Glutamatergic neuron (in vitro differentiated cells): ENCODE data around the gene MYPN. TPM values are rescaled to one million over a fixed set of nuclear protein-coding genes. Genes with fewer than 3 reads are reported as not detected.

Experiments used
- DNase-seq: peaks from one replicate; pipeline ENCODE4 v3.0.0; 2022
- H3K27ac Mint-ChIP-seq: one replicate; pipeline ENCODE4 v1.8.0; 2020; ENCODE audit warnings: mild to moderate bottlenecking, mixed read lengths, inconsistent platforms; ENCODE audit not compliant: unreplicated experiment
- H3K27me3 Mint-ChIP-seq: one replicate; pipeline ENCODE4 v1.8.0; 2020; ENCODE audit warnings: mild to moderate bottlenecking, moderate library complexity, mixed read lengths, inconsistent platforms; ENCODE audit not compliant: unreplicated experiment
- H3K36me3 Mint-ChIP-seq: one replicate; pipeline ENCODE4 v1.8.0; 2020; ENCODE audit warnings: mild to moderate bottlenecking, mixed read lengths, inconsistent platforms; ENCODE audit not compliant: unreplicated experiment
- H3K4me1 Mint-ChIP-seq: one replicate; pipeline ENCODE4 v1.8.0; 2020; ENCODE audit warnings: mild to moderate bottlenecking, low read depth, mixed read lengths, inconsistent platforms; ENCODE audit not compliant: unreplicated experiment
- H3K4me3 Mint-ChIP-seq: one replicate; pipeline ENCODE4 v1.8.0; 2020; ENCODE audit warnings: mild to moderate bottlenecking, mixed read lengths, inconsistent platforms; ENCODE audit not compliant: unreplicated experiment
- H3K9me3 Mint-ChIP-seq: one replicate; pipeline ENCODE4 v1.8.0; 2020; ENCODE audit warnings: mild to moderate bottlenecking, moderate library complexity, mixed read lengths, inconsistent platforms; ENCODE audit not compliant: unreplicated experiment
- total RNA-seq: library from RNA; stranded (reverse); fragmentation: NEBNext Ultra II Directional; extraction: Animal tissue kit (Norgen Biotek cat#: 25700); gene quantifications from one replicate; pipeline ENCODE4 v1.2.1, GENCODE V29; 2021; ENCODE audit not compliant: unreplicated experiment
- TF ChIP-seq, protein P1 (sequence below): fragments of 200-600 bp; sonication (generic); IDR thresholded peaks from one replicate; pipeline ENCODE4 v1.5.0; 2021; ENCODE audit not compliant: partially characterized antibody, unreplicated experiment

Gene MYPN
- total RNA-seq, 1 donor from 2014 or later: not detected

- Mint-ChIP-seq H3K9me3 (no peaks in the 10 kb centered on the region), H3K4me3 (no peak overlapping the region), H3K27ac (no peak overlapping the region), H3K27me3 (no peaks in the 10 kb centered on the region), H3K4me1 (no peaks in the 10 kb centered on the region), H3K36me3 (no peaks in the 10 kb centered on the region)
- DNase-seq: no peak
- TF ChIP-seq, protein P1, sequence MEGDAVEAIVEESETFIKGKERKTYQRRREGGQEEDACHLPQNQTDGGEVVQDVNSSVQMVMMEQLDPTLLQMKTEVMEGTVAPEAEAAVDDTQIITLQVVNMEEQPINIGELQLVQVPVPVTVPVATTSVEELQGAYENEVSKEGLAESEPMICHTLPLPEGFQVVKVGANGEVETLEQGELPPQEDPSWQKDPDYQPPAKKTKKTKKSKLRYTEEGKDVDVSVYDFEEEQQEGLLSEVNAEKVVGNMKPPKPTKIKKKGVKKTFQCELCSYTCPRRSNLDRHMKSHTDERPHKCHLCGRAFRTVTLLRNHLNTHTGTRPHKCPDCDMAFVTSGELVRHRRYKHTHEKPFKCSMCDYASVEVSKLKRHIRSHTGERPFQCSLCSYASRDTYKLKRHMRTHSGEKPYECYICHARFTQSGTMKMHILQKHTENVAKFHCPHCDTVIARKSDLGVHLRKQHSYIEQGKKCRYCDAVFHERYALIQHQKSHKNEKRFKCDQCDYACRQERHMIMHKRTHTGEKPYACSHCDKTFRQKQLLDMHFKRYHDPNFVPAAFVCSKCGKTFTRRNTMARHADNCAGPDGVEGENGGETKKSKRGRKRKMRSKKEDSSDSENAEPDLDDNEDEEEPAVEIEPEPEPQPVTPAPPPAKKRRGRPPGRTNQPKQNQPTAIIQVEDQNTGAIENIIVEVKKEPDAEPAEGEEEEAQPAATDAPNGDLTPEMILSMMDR: no peak
These were observed 114.4 kb downstream of the MYPN start for GRCh38 chr10:68223535-68224165.

- H3K4me3 Mint-ChIP-seq: no peak overlapping the region
- TF ChIP-seq, protein P1: no peak
- DNase-seq: no peak
- no peak overlapping the region for H3K27ac Mint-ChIP-seq
- no peaks in the 10 kb centered on the region for H3K27me3 Mint-ChIP-seq
- no peaks in the 10 kb centered on the region for H3K4me1 Mint-ChIP-seq
- H3K9me3 Mint-ChIP-seq: no peaks in the 10 kb centered on the region
- no peaks in the 10 kb centered on the region for H3K36me3 Mint-ChIP-seq
These were observed 115.5 kb downstream of the MYPN start for GRCh38 chr10:68224810-68225209.

- TF ChIP-seq, protein P1: no peak
- no peak for DNase-seq
- Mint-ChIP-seq H3K4me3 (peak overlapping the region; percentile 42), H3K36me3 (no peaks in the 10 kb centered on the region), H3K9me3 (peaks cover 2% of the 10 kb centered on the region), H3K27ac (peak overlapping the region; percentile 96), H3K4me1 (peaks cover 15% of the 10 kb centered on the region), H3K27me3 (peaks cover 7% of the 10 kb centered on the region)
These were observed 121.0 kb downstream of the MYPN start for GRCh38 chr10:68230268-68230667.

- Mint-ChIP-seq H3K36me3 (no peaks in the 10 kb centered on the region), H3K27me3 (peaks cover 7% of the 10 kb centered on the region), H3K4me3 (peak overlapping the region; percentile 93), H3K4me1 (peaks cover 15% of the 10 kb centered on the region), H3K9me3 (peaks cover 3% of the 10 kb centered on the region), H3K27ac (peak overlapping the region; percentile 96)
- peak; percentile 85 for DNase-seq
- TF ChIP-seq, protein P1: no peak
These were observed 122.0 kb downstream of the MYPN start for GRCh38 chr10:68231106-68231816.

GRCh38 chr10:68231817-68232251 lies 122.5 kb downstream of the MYPN start, which contains the start of gene ATOH7:
Gene ATOH7 (minus strand): TSS chr10:68232113. CDS start chr10:68231677, 436 bp downstream.
- H3K4me3 Mint-ChIP-seq: peak within 1 kb of the TSS; percentile 93
- H3K27ac Mint-ChIP-seq: peak within 1 kb of the TSS; percentile 96
- no peaks in the 10 kb centered on the region for H3K36me3 Mint-ChIP-seq
- peaks cover 3% of the 10 kb centered on the region for H3K9me3 Mint-ChIP-seq
- TF ChIP-seq, protein P1: no peak
- peaks cover 7% of the 10 kb centered on the region for H3K27me3 Mint-ChIP-seq
- H3K4me1 Mint-ChIP-seq: peaks cover 15% of the 10 kb centered on the region
- peak; percentile 21 for DNase-seq
